ENCODE results near the gene MACROD1.

DNA sequence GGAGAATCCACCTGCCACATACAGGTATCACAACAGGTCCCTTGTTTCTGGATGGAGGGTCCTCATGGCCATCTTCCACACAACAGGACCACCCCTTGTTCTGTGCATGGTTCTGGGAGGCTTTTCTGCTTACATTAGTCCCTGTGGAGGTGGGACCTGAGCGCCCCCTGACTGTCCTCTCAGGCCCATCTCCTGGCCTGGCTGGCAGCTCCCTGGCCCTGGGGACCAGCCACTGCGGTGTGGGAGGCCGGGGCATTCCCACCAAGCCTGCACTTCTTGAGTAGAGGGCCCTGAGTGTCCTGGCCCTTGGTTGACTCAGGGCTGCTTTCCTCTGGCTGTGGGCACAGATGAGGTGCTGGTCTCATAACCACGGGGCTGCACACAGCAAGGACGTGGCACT lies 186.5 kb downstream of the MACROD1 start:
- TF ChIP-seq, protein P1, sequence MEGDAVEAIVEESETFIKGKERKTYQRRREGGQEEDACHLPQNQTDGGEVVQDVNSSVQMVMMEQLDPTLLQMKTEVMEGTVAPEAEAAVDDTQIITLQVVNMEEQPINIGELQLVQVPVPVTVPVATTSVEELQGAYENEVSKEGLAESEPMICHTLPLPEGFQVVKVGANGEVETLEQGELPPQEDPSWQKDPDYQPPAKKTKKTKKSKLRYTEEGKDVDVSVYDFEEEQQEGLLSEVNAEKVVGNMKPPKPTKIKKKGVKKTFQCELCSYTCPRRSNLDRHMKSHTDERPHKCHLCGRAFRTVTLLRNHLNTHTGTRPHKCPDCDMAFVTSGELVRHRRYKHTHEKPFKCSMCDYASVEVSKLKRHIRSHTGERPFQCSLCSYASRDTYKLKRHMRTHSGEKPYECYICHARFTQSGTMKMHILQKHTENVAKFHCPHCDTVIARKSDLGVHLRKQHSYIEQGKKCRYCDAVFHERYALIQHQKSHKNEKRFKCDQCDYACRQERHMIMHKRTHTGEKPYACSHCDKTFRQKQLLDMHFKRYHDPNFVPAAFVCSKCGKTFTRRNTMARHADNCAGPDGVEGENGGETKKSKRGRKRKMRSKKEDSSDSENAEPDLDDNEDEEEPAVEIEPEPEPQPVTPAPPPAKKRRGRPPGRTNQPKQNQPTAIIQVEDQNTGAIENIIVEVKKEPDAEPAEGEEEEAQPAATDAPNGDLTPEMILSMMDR (IDR thresholded peaks at IDR 0.05): no peak
- no peak for TF ChIP-seq POLR2A (IDR thresholded peaks at IDR 0.05)

Data from Peyer's patch (tissue), 4 donors.